Measurements from ENCODE around the gene FBLIM1.

GRCh38 chr1:15830258-15830657 is 71.7 kb downstream of the FBLIM1 start:
- TF ChIP-seq, protein P1, sequence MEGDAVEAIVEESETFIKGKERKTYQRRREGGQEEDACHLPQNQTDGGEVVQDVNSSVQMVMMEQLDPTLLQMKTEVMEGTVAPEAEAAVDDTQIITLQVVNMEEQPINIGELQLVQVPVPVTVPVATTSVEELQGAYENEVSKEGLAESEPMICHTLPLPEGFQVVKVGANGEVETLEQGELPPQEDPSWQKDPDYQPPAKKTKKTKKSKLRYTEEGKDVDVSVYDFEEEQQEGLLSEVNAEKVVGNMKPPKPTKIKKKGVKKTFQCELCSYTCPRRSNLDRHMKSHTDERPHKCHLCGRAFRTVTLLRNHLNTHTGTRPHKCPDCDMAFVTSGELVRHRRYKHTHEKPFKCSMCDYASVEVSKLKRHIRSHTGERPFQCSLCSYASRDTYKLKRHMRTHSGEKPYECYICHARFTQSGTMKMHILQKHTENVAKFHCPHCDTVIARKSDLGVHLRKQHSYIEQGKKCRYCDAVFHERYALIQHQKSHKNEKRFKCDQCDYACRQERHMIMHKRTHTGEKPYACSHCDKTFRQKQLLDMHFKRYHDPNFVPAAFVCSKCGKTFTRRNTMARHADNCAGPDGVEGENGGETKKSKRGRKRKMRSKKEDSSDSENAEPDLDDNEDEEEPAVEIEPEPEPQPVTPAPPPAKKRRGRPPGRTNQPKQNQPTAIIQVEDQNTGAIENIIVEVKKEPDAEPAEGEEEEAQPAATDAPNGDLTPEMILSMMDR (IDR thresholded peaks at IDR 0.05; ENCODE audit: low read depth, low read length), result no peak
- no peak for TF ChIP-seq POLR2A (IDR thresholded peaks at IDR 0.05; ENCODE audit: extremely low read depth, insufficient read length)
